ENCODE data around the gene FAM168B.
"Not testable (repeated sequence)": the region's sequence is repeated elsewhere in the genome, so short reads cannot be mapped to it uniquely, and the experiment has no call there.

The FAM168B gene

DNA sequence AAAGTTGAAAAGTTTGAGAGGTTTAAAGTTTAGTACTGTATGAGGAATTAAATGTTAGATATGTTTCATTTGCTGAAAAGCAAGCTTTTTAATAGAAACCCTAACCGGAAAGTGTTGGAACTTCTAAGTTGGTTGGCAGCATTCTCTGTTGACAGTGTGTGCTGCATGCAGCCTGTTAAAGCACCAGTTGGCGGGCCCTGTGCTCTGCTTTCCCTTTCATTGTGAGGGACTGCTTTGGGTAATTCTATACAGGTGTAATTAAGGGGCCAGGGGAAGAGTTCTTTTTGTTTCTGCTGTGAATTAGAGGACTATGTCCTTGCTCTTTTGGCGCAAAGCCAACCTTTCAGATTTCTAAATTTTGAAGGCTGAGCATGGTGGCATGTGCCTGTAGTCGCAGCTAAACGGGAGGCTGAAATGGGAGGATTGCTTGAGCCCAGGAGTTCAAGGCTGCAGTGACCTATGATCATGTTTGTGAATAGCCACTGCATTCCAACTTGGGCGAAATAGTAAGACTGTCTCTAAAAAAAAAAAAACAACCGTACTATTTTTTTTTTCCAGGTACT lies 32.0 kb upstream of the FAM168B start:
- Histone ChIP-seq H3K36me3 (ENCODE audit: insufficient read depth, low read length) (peaks cover 59% of the 10 kb centered on the region), H3K27ac (no peak overlapping the region), H3K9ac (ENCODE audit: insufficient read length) (no peak overlapping the region), H3K4me3 (no peak overlapping the region), H3K9me3 (ENCODE audit: low read depth, low read length) (no peaks in the 10 kb centered on the region)
- DNase-seq (ENCODE audit: low read depth, low spot score) = no peak
- TF ChIP-seq FOXP2 (optimal IDR thresholded peaks at IDR 0.05; ENCODE audit: control extremely low read depth, extremely low read length, insufficient read depth) = no peak
- TF ChIP-seq EZH2 (IDR thresholded peaks at IDR 0.05) = no peak
- TF ChIP-seq POLR2AphosphoS5 (IDR thresholded peaks at IDR 0.05; ENCODE audit: borderline replicate concordance, low read depth, low read length) = no peak

DNA sequence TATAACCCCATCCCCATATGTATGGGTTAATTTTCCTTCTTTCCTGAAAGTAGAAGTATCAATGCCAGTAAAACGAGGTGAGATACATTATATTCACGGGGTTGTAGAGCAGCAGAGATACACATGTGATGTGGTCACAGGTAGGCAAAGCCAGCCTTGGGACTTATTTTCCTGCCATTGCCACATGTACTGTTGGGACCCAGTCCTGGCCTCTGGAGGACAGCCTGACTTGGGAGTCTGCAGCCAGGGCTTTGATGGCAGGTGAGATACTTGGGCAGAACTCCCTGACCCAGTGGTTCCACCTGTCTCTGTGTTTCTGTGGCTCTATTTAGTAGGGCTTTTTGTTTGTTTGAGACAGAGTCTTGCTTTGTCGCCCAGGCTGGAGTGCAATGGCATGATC lies 29.9 kb upstream of the FAM168B start:
- Histone ChIP-seq H3K9ac (ENCODE audit: insufficient read length) (no peak overlapping the region), H3K4me3 (no peak overlapping the region), H3K9me3 (ENCODE audit: low read depth, low read length) (no peaks in the 10 kb centered on the region), H3K27ac (no peak overlapping the region), H3K36me3 (ENCODE audit: insufficient read depth, low read length) (peaks cover 41% of the 10 kb centered on the region)
- TF ChIP-seq POLR2AphosphoS5 (IDR thresholded peaks at IDR 0.05; ENCODE audit: borderline replicate concordance, low read depth, low read length) (no peak), FOXP2 (optimal IDR thresholded peaks at IDR 0.05; ENCODE audit: control extremely low read depth, extremely low read length, insufficient read depth) (no peak), EZH2 (IDR thresholded peaks at IDR 0.05) (no peak)
- DNase-seq (ENCODE audit: low read depth, low spot score) = no peak

DNA sequence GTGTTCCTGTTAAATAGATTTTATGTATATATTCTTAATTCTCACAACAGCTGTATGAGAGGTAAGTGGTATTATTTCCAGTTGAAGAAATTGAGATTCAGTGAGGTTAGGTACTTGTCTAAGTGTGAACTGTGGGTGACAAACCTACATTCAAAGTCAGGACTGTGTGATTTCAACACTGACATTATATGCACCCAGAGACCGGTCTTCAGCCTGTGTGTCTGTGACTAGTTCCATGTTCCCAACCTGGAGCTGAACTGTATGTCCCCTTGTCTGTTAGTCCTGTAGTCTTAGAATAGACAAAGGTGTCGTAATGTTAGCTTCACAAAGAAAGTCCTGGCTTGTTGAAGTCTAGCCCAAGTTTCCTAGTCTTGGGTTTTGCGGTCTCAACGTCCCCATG lies 29.2 kb upstream of the FAM168B start:
- TF ChIP-seq FOXP2 (optimal IDR thresholded peaks at IDR 0.05; ENCODE audit: control extremely low read depth, extremely low read length, insufficient read depth) (no peak), POLR2AphosphoS5 (IDR thresholded peaks at IDR 0.05; ENCODE audit: borderline replicate concordance, low read depth, low read length) (no peak), EZH2 (IDR thresholded peaks at IDR 0.05) (no peak)
- Histone ChIP-seq H3K9ac (ENCODE audit: insufficient read length) (no peak overlapping the region), H3K27ac (no peak overlapping the region), H3K4me3 (no peak overlapping the region), H3K9me3 (ENCODE audit: low read depth, low read length) (no peaks in the 10 kb centered on the region), H3K36me3 (ENCODE audit: insufficient read depth, low read length) (peaks cover 34% of the 10 kb centered on the region)
- DNase-seq (ENCODE audit: low read depth, low spot score) = no peak

DNA sequence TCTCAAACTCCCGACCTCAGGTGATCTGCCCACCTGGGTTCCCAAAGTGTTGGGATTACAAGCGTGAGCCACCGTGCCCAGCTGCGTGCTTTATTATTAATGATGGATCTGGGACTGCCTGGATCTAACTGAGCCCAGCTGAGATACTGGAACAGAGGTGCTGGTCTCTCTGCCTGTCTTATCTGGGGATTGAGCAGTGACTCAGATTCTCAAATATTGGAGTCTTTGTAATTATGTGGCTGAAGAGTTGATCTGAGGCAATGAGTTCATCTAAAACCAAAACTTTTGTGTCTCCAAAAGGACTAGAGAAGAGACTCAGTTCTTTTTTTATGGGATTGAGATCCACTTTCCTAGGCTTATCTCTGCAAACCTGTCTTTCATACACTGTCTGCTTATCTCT lies 28.2 kb upstream of the FAM168B start:
- Histone ChIP-seq H3K27ac (no peak overlapping the region), H3K4me3 (no peak overlapping the region), H3K36me3 (ENCODE audit: insufficient read depth, low read length) (peaks cover 24% of the 10 kb centered on the region), H3K9me3 (ENCODE audit: low read depth, low read length) (no peaks in the 10 kb centered on the region), H3K9ac (ENCODE audit: insufficient read length) (no peak overlapping the region)
- TF ChIP-seq POLR2AphosphoS5 (IDR thresholded peaks at IDR 0.05; ENCODE audit: borderline replicate concordance, low read depth, low read length) (no peak), EZH2 (IDR thresholded peaks at IDR 0.05) (no peak), FOXP2 (optimal IDR thresholded peaks at IDR 0.05; ENCODE audit: control extremely low read depth, extremely low read length, insufficient read depth) (no peak)
- no peak for DNase-seq (ENCODE audit: low read depth, low spot score)

DNA sequence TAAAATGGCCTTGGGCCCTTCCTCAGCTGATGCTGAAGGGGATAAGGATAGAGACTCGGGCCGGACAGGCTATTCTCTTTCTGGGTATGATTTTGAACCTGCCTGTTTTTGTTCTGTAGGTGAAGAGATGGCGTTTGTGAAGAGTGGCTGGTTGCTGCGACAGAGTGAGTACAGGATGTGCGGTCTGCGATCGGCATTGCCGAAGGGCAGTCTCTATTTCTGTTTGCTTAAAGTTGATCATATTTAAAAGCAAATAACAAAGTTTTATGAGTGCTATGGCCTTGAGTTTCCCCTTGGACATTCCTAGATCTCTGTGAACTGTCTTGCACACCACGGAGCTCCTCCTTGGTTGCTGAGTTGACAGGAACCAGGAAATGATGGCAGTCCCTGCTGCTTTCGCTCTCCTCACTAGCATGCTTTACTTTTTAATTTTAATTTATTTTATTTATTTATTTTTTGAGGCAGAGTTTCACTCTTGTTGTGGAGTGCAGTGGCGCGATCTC lies 27.6 kb upstream of the FAM168B start:
- no peak for DNase-seq (ENCODE audit: low read depth, low spot score)
- H3K4me3 ChIP-seq = no peak overlapping the region
- no peaks in the 10 kb centered on the region for H3K9me3 ChIP-seq (ENCODE audit: low read depth, low read length)
- no peak overlapping the region for H3K9ac ChIP-seq (ENCODE audit: insufficient read length)
- no peak for TF ChIP-seq POLR2AphosphoS5 (IDR thresholded peaks at IDR 0.05; ENCODE audit: borderline replicate concordance, low read depth, low read length)
- no peak for TF ChIP-seq FOXP2 (optimal IDR thresholded peaks at IDR 0.05; ENCODE audit: control extremely low read depth, extremely low read length, insufficient read depth)
- TF ChIP-seq EZH2 (IDR thresholded peaks at IDR 0.05) = no peak
- no peak overlapping the region for H3K27ac ChIP-seq
- H3K36me3 ChIP-seq (ENCODE audit: insufficient read depth, low read length) = peaks cover 24% of the 10 kb centered on the region

DNA sequence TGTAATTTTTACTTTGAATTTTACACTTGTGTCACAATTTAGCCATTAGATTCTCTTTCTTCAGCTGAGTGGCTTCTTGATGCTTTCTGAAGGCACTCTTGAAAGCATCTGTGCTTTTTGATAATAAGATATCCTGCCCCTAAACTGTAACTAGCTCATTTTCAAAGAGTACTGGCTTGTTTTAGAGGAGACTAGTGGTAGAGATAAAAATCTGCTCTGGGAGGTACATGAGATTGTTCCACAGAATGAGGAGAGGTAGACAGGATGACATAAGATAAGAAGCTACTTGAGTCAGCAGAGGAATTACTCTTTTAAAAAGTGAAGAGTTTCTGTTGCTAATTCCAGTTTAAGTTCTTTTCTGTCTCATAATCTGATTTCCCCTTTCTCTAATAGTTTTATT lies 22.5 kb upstream of the FAM168B start:
- no peak for TF ChIP-seq FOXP2 (optimal IDR thresholded peaks at IDR 0.05; ENCODE audit: control extremely low read depth, extremely low read length, insufficient read depth)
- TF ChIP-seq EZH2 (IDR thresholded peaks at IDR 0.05) = no peak
- no peak for TF ChIP-seq POLR2AphosphoS5 (IDR thresholded peaks at IDR 0.05; ENCODE audit: borderline replicate concordance, low read depth, low read length)
- Histone ChIP-seq H3K36me3 (ENCODE audit: insufficient read depth, low read length) (peaks cover 15% of the 10 kb centered on the region; the same call in 1 of the 2 replicates), H3K4me3 (no peak overlapping the region), H3K9me3 (ENCODE audit: low read depth, low read length) (no peaks in the 10 kb centered on the region), H3K27ac (no peak overlapping the region), H3K9ac (ENCODE audit: insufficient read length) (no peak overlapping the region)
- DNase-seq (ENCODE audit: low read depth, low spot score) = no peak

DNA sequence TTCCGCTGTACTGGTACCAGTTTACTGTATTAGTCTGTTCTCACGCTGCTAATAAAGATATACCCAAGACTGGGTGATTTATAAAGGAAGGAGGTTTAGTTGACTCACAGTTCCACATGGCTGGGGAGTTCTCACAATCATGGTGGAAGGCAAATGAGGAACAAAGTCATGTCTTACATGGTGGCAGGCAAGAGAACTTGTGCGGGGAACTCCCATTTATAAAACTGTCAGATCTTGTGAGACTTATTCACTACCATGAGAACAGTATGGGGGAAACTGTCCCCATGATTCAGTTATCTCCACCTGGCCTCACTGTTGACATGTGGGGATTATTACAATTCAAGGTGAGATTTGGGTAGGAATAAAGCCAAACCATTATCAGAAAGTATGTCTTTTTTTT lies 21.7 kb upstream of the FAM168B start:
- H3K9ac ChIP-seq (ENCODE audit: insufficient read length); H3K4me3 ChIP-seq; H3K27ac ChIP-seq; H3K9me3 ChIP-seq (ENCODE audit: low read depth, low read length); DNase-seq (ENCODE audit: low read depth, low spot score): not testable (repeated sequence)
- peaks cover 21% of the 10 kb centered on the region for H3K36me3 ChIP-seq (ENCODE audit: insufficient read depth, low read length)

DNA sequence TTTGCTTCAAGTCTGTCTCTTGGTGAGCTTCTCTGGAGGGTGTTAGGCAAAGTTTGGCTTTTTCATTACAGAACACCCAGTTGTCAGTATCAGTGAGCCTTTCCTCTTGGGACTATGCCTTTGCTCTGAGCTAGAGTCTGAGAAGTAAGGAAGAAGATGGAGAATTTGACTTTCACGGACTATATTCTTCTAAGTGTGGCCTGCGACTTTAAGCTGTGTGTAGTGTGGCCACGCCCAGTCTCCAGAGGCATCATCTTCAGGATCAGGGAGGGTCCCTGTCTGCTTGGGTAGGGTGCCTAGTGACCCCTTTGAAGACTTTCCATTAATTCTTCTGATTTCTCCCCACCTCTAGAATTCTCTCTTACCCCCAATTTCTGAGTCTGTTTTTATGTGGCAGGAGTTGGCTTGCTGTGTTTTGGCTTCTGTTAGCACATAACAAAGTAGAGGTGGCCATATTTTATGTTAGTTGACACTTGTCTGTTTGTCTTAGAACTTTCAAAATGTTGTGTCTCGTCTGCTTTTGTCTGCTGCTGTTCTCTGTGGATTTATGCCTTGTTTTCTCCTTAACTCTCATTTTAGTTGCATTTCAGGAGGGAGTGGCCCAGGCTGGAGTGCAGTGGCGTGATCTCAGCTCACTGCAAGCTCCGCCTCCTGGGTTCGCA lies 20.4 kb upstream of the FAM168B start:
- H3K27ac ChIP-seq = no peak overlapping the region
- peaks cover 25% of the 10 kb centered on the region for H3K36me3 ChIP-seq (ENCODE audit: insufficient read depth, low read length)
- TF ChIP-seq EZH2 (IDR thresholded peaks at IDR 0.05) = no peak
- TF ChIP-seq FOXP2 (optimal IDR thresholded peaks at IDR 0.05; ENCODE audit: control extremely low read depth, extremely low read length, insufficient read depth) = no peak
- TF ChIP-seq POLR2AphosphoS5 (IDR thresholded peaks at IDR 0.05; ENCODE audit: borderline replicate concordance, low read depth, low read length) = no peak
- H3K4me3 ChIP-seq = no peak overlapping the region
- H3K9me3 ChIP-seq (ENCODE audit: low read depth, low read length) = no peaks in the 10 kb centered on the region
- no peak overlapping the region for H3K9ac ChIP-seq (ENCODE audit: insufficient read length)
- DNase-seq (ENCODE audit: low read depth, low spot score) = no peak

DNA sequence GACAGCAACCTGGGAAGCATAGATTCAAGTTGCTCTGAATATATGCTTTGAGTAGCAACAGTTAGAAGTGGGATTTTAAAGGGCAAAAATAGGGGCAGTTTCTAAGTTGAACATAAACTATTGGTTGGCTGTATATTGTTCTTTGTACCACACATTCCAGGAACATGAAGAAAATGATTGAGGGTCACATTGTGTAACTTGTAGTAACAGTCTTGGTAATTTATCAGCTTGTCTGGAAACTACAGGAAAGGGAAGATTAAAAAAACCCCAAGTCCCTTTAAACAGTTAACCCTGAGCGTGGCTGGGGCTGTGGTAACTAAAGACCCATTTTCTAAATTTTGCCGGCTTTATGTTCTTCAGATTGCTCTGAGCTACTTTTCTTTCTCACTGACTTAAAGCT lies 19.3 kb upstream of the FAM168B start:
- no peak for TF ChIP-seq FOXP2 (optimal IDR thresholded peaks at IDR 0.05; ENCODE audit: control extremely low read depth, extremely low read length, insufficient read depth)
- TF ChIP-seq POLR2AphosphoS5 (IDR thresholded peaks at IDR 0.05; ENCODE audit: borderline replicate concordance, low read depth, low read length) = no peak
- no peak for TF ChIP-seq EZH2 (IDR thresholded peaks at IDR 0.05)
- peaks cover 25% of the 10 kb centered on the region for H3K36me3 ChIP-seq (ENCODE audit: insufficient read depth, low read length)
- H3K27ac ChIP-seq = no peak overlapping the region
- no peak overlapping the region for H3K9ac ChIP-seq (ENCODE audit: insufficient read length)
- H3K4me3 ChIP-seq = no peak overlapping the region
- H3K9me3 ChIP-seq (ENCODE audit: low read depth, low read length) = no peaks in the 10 kb centered on the region
- no peak for DNase-seq (ENCODE audit: low read depth, low spot score)

Data from SK-N-MC (cell line).